Frontal cortex (tissue), 4 donors: ENCODE data around the gene GCFC2. TPM values are rescaled to one million over a fixed set of nuclear protein-coding genes. Genes with fewer than 3 reads are reported as not detected.

Experiments
- DNase-seq, 2 donors: peaks; one replicate each; pipeline ENCODE4 v3.0.0; 2012; ENCODE audit warnings: low spot score in 2 of 2
- FAIRE-seq: peaks from 2 replicates; lab custom pipeline; 2012; peaks lifted over from hg19 to GRCh38; lab: Jason Lieb, UNC
- small RNA-seq: library from RNA; depleted of rRNA; stranded (forward); fragments of <200 nt; gene quantifications from one replicate; pipeline ENCODE3, GENCODE V24; 2014
- total RNA-seq: library from RNA; depleted of rRNA; stranded (reverse); fragments of >200 nt; gene quantifications from one replicate; pipeline ENCODE4 v1.2.3, GENCODE V29; 2014
- donor health status: control.
- donor health status: control.
- donor health status: control.

Gene GCFC2
- total RNA-seq, 1 donor from 2014 or later, result 19.6 TPM

DNA sequence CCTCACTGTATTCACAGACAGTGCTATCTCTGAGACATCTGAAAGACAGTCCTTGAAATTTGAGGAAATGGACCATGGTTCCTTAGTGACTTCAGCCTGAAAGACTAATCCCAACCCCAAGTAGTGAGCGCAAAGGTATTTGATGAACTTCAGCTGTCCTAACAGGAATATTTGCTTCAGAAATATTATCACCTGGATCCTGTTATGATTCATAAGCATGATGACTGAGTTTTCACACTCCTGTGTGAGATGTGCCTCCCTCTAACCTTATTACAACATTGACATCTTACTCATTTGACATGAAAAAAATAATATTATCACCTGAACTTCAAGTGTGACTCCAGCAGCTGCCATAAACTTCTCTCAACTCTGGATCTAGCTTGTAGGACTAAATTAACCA is 75.8 kb downstream of the GCFC2 start:
- FAIRE-seq (no peak), DNase-seq (no peak)

DNA sequence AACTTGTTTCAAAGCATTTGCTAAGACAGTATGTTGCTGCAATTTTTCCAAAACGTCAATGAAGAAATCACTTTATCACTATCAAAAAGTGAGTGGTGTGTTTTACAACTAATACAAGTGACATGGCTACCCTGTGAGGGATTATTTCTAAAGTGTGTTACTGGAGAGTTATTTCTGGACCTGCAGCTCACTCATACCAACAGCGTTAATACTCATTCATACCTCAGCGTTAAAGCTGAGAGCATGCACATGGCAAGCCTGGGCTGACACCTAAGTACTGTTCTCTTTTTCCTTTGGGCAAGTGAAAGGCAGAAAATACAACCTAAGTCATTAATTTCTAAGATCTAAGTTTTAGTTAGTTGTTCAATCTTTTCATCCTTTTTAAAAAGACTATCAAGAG is 77.1 kb downstream of the GCFC2 start:
- DNase-seq, result no peak
- FAIRE-seq, result no peak

DNA sequence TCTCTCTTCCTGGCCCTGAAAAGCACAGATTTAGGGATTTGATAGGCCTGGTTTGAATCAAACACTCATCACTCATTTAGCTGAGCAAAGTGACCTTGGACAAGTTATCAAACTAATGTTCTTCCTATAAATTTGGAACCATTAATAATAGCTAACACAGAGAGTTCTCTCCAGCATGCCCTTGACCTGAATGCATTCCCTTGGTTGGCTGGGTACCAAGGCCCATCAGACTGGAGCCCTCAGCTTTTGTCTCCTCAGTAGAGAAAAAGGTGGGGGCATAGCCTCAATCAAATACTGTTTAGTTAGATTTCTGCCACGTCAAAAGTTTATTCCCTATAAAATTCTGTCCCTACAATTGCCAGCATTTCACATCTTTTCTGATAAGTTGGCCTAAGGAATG is 77.9 kb downstream of the GCFC2 start:
- DNase-seq (no peak), FAIRE-seq (no peak)

DNA sequence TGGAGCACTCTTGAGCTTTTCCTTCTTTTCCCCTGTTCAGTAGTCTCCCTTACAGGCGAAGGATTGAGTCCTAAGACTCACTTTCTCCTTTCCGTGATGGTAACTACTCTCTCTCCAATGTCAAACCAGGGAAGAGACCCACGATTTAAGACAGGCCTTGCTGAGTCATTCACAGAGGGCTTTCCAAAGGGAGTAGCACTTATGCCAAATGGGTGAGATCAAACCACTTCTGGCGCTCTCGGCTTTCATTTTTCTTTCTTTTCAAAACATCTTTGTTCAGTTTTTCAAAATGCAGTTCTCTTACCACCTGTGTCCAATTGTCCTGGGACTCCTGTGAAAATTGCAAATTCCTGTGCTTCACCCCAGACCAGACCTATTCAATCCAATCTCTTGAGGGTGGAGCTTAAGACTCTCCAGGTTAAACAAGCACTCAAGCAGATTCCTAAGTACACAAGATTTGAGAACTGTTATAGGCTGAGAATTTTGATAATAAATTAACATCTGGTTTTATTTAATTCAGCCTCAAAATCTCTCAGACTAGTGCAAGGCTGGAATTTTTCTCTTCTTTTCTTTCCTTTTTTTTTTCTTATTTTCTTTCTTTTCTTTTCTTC is 78.5 kb downstream of the GCFC2 start:
- DNase-seq (no peak), FAIRE-seq (no peak)

DNA sequence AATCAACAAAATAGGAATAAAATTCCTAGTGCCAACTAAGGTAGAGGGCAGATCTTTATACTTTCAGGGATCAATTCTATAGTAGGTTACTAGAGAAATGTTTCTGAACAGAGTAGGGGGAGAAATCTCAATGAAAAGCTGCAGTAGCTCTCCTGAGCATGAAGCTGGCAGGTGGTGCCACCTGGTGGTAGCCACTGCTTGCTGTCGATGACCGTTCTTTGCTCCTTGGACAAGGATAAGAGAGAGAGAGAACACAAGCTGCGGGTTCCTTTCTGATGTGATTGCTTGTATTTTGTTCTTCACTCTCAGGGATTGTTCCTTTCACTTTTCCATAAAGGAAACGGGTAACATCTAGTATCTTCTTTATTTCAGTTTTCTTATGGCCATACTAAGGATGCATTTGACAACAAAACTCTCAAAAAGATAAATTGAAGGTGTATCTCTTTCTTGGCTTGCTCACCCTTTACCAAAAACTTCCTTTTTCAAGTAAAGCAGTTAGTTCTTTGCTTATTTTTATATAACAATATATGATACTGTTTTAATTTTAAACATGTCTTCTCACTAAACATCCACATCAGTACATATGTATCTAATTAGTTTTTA is 82.7 kb downstream of the GCFC2 start:
- no peak for FAIRE-seq
- peak in 1 of 2 donors; percentile 64 for DNase-seq

DNA sequence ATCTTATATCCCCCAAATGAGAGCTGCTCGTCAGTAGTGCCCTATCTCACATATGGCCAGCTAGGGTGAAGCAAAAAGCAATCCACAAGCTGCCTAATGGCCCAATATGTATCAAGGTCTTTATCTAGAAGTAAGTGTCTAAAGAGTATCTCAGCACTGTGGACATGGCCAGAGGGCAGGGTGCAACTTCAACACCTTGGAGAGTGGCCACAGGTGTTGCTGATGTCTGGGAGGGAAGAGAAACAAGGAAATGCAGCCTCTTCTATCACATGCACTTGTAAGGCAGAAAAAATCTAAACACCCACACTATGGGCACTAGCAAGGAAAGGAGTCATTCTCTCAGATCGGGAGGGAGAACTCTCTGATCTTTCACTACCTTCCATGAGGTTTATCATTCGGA is 87.8 kb downstream of the GCFC2 start:
- no peak for DNase-seq
- no peak for FAIRE-seq

DNA sequence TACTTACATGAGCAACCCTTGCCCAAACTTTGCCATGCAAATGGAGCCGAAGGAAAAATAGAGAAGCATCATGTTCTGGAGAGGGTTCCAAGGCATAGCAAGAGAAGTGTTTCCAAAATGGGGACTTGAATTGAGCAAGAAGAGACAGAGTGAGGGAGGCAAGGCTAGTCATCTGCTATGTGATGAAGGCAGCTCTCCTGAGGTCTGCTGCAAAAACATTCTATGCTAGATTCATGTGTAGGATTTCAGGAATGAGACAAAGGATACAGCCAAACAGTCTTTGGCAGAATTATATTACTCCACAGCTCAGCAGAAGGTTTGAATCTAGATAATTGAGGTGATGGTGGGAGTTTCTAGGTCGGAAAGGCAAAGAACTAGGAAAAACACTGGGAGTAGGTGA is 88.2 kb downstream of the GCFC2 start:
- no peak for DNase-seq
- FAIRE-seq, result no peak

DNA sequence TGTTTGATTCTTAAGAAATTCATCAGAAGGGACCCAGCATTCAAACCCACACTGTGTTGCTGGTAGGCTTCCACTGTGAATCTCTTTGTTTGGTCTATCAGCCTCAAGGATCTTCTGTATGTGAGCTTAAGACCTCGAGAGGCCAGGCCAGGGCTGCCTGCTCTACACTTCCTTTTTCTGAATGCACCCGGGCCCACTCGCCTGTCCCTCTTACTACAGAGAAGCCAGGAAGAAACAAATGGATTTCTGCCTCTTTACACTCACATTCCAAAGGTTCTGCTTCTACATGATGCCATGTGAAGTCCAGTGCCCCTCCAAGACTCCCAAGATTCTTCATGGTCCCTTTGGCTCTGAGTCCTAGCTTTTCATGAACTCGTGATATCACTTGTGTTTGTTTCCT is 89.5 kb downstream of the GCFC2 start:
- DNase-seq (no peak), FAIRE-seq (no peak)

DNA sequence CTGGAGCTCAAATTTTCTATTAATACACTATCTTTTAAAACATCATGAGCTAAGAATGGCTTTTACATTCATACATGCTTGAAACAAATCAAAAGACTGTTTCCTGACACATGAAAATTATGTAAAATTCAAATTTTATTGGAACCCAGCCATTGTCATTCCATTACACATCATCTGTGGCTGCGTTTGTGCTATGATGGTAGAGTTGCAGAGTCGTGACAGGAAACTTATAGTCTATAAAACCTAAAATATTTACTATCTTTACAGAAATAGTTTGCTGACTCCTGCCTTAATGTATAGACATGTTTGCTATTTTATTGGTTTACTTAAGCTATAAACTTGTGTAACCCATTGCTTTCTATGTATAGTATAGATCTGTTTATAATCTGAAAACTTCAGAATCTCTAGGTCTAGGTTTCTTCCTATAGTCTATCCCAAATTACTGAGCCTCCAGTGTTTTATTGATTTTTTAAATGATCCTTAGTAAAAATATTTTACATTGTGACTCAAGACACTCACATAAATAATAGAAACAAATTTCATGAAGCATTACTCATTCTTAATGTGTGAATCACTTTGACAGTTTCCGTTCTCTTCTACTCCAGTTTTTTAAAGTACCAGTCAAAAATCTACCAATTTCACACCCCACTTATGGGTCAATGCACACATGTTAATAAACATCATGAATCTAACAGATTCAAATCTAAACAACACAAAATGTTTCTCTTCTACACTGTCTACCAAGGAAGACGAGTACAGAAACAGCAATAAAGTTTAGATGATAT is 90.6 kb downstream of the GCFC2 start:
- DNase-seq, result no peak
- FAIRE-seq, result no peak

DNA sequence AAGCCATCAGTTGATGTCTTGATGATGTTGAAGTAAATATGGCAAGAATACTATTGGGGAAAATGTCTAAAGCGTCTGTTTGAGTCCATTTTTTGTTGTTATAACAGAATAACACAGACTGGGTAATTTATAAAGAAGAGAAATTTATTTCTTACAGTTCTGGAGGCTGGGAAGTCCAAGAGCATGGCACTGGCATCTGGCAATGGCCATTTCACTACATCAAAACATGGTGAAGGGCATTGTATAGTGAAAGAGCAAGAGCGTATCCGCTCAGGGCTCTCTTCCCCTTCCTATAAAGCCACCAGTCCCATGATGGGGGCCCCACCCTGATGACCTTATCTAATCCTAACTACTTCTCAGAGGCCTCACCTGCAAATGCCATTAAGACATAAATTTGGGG is 93.8 kb downstream of the GCFC2 start:
- DNase-seq, result no peak
- no peak for FAIRE-seq

DNA sequence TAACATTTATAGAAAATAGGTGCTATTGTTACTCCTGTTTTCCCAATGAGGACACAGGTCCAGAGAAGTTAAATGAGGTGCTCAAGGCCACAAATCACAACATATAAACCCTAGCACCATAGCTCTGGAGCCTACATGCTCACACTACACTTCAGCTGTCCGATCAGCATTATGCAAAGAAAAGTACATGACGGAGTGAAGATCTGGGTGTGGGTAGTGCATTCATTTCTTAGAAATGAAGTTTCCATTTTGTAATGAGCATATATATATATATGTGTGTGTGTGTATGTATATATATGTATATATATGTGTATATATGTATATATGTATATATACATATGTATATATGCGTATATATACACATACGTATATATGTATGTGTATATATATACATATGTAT is 94.3 kb downstream of the GCFC2 start:
- FAIRE-seq (no peak), DNase-seq (no peak)

DNA sequence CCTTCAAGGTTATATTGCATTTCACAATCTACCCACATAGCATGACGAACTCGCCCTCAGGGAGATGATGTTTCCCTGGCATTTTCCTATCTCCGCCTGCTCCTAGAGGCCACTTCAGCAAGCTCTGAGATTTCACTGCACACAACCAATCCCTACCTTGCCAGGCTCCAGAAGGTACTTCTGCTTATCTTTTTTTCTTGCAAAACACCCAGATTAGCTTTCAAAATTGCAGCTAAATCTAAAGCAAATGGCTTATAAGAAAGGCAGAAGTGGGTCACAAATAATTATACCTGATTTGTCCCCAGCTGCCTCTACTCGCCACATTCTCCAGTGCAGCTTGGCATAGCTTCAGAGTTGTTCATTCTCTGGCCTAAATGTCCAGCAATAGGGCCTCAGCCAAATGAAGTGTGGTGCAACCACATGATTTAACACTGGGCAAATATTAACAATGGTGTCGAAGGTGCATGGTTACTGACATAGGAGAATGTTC is 96.5 kb downstream of the GCFC2 start:
- DNase-seq, result no peak
- no peak for FAIRE-seq

DNA sequence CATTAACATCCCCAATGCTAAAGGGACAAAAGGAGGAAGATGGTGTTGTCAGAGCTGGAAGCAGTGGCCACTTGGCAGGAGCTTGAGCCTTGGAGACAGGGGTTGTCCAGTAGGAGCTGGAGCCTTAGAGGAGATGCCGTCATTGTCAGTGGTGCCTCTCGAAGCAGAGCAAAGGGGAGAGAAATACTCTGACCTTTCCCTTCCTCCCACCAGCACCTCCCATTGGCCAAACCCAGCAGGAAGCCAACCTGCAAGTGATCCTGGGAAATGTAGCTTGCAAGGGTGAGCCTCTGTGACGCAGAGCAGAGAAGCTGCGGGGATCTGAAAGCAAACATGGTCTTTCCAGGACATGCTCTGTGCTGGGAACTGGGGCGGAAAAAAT is 97.9 kb downstream of the GCFC2 start:
- DNase-seq (no peak), FAIRE-seq (no peak)

Small RNA genes lying within 50 kb of the gene (small RNA-seq; reads per million reads assigned to genes)
- gene RF00012, result not detected

Other genes starting within 250 kb of the GCFC2 start
- 0.41 TPM for gene EVA1A, start 150.0 kb downstream of the GCFC2 start, total RNA-seq
- 31.0 TPM for gene MRPL19, start 64.1 kb downstream of the GCFC2 start, total RNA-seq